DLD1 (cell line): ENCODE measurements around the gene KRT82.

Source experiments
- in situ Hi-C: cut with HindIII; loops from 2 replicates; pipeline ENCODE4 v1.10.0; 2017; ENCODE audit warnings: low sequenced_read_pairs

The KRT82 gene

GRCh38 chr12:52390739-52391617, 15.2 kb downstream of the KRT82 start:
- in situ Hi-C loops: loop anchor here (25.0 kb wide), 1 partner anchor 471 kb away; no protein-coding TSS in a partner anchor

DNA sequence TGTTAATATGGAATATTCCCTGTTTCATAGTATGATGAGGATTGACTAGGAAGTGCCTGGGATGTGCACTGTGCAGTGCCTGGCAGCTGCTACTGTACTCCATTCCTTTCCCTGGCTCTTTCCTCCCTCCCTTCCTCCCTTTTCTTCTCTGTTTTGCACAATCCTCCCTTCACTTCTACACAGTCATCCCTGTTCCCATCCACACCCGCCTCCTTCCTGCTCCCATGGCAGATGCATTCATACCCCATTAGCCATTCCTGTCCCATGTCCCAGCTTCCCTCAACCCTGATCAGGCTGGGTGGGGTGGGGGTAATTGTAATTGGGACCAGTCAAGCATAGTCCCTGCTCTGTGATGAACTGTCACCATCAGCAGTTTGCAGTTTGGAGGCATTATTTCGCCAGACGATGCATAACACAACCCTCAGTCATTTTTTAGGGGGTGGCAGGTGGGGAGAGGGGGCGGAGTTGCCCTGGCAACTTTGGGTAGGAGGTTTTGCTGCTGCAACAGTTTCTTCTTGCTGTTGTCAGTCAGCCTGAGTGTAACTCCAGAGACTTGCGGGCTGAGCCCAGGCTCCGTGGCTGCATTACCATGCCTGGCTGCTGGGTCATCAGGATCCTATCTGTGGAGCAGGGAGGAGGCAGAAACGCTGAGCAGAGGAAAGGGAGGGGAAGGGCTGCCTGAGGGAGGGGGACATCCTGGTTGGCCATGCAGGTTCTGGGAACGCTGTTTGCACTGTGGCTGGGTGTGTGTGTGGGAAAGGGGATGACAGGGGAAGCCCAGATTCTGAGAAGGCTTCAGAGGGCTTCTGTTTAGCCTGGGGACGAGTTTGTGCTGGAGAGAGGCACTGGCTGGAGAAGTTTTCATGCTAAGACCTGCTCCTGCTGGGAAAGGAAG, 16.6 kb downstream of the KRT82 start:
- in situ Hi-C loops: loop anchor here (25.0 kb wide), 1 partner anchor 473 kb away; no protein-coding TSS in a partner anchor

DNA sequence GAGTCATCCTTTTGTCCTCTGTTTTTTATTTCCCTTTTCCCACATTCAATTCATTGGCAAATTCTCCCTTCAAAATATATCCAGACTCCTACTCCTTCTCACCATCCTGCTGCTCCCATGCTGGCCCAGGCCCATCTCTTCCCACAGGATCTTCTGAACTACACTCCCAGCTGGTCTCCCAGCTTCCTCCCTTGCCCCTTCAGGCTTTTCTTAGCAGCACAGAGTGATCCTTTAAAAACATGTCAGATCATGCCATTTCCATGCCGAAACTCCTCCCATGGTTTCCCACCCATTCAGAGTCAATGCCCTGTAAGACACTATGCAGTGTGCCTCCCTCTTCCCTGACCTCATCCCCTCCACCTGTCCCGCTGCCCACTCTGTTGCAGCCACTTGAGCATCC, 18.3 kb downstream of the KRT82 start:
- in situ Hi-C loops: loop anchor here (25.0 kb wide), 1 partner anchor 474 kb away; no protein-coding TSS in a partner anchor

GRCh38 chr12:52385226-52385702, 20.9 kb downstream of the KRT82 start, which contains the start of gene KRT84:
TSS of gene KRT84 (minus strand) at chr12:52385652. CDS start at chr12:52385585, 67 bp downstream.
- in situ Hi-C loops: loop anchor here (25.0 kb wide), 1 partner anchor 477 kb away; no protein-coding TSS in a partner anchor

DNA sequence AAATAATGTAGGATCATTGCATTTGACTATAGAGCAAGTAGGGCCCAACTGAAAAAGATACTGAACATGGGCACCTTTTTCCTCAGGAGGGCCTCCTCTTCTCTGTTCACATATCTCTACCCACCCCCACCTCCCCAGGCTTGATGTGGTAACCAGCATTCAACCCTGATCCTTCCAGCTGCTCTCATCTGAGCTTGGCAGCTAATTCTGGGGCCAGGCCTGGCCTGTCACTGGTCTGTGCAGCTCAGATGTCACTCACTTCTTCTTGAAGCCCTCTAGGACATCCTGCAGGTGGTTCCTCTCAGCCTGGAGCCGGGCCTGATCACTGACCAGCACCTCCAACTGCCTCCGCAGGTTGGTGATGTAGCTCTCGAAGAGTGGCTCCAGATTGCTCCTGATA, 22.8 kb downstream of the KRT82 start:
- in situ Hi-C loops: loop anchor here (25.0 kb wide), 1 partner anchor 479 kb away; no protein-coding TSS in a partner anchor

DNA sequence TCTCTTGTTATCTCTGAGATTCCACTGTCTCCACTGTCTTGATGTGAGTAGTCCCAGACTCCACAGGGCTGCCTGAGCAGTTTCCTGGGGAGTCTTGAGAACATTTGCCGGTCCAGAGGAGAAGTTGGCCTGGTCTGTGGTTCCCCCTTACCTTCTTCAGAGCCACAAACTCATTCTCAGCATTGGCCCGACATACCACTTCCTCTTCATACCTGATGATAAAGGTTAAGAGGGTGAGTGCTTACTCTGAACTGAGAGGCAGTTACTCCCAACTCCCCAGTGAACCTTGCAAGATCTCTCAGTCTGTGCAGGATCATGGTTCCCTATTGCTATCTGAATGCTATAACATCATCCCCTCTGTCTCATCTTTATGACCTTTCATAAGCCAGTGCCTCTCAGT, 23.3 kb downstream of the KRT82 start:
- in situ Hi-C loops: loop anchor here (25.0 kb wide), 1 partner anchor 479 kb away; no protein-coding TSS in a partner anchor

DNA sequence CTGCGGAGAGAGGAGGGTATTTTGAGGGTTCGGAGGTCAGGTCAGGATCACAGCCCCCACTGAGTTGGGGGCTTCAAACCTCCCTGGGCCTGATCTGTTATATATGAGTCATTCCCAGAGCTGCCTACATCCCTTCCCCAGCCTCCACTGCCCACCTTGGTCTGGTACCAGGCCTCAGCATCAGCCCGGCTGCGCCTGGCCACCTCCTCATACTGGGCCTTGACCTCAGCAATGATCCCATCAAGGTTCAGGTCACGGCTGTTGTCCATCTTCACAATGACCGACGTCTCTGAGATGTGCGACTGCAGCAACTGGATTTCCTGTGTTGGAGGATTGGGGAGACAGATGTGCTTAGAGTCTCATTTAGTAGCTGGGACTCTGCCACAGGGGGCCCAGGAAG, 24.9 kb downstream of the KRT82 start:
- in situ Hi-C loops: loop anchor here (25.0 kb wide), 1 partner anchor 481 kb away; no protein-coding TSS in a partner anchor

DNA sequence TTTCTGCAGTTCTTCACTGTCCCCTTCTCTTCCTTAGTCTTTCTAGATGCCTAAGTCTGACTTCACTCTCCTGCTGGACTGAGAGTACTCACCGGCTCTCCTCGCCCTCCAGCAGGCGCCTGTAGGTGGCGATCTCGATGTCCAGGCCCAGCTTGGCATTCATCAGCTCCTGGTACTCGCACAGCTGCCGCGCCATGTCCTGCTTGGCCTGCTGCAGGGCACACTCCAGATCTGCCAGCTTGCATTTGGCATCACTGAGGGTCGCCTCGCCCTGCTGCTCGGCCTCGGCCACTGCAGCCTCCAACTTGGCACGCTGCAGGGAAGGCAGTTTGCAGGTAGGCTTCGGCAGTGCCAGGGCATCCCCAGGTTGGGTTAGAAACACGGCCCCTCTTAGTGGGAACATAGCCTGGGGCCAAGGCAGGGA, 25.9 kb downstream of the KRT82 start:
- in situ Hi-C loops: loop anchor here (25.0 kb wide), 1 partner anchor 482 kb away; no protein-coding TSS in a partner anchor

DNA sequence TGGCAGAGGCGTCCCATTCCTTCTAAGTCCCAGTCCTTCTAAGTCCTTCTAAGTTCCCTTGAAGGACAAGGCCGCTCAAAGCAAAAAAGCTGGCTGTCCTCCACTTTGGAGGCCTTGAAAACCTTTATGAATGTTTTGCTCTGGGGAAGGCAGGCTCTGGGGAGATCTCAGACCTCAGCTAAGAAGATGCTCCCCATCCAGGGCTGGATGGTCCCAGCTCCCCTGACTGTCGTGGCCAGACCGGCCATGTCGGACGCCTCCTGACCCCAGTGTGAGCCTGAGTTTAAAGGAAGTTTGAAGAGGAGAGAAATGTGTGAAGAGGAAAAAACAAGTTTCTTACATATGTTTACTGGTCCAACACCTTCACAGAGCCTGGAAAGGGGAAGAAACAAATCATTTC, 26.6 kb downstream of the KRT82 start:
- in situ Hi-C loops: loop anchor here (10.0 to 25.0 kb wide), 2 partner anchors 483 to 605 kb away; no protein-coding TSS in a partner anchor

- in situ Hi-C loops: loop anchor here (10.0 to 25.0 kb wide), 2 partner anchors 484 to 607 kb away; no protein-coding TSS in a partner anchor
Measured at GRCh38 chr12:52378091-52378490, 28.0 kb downstream of the KRT82 start.

DNA sequence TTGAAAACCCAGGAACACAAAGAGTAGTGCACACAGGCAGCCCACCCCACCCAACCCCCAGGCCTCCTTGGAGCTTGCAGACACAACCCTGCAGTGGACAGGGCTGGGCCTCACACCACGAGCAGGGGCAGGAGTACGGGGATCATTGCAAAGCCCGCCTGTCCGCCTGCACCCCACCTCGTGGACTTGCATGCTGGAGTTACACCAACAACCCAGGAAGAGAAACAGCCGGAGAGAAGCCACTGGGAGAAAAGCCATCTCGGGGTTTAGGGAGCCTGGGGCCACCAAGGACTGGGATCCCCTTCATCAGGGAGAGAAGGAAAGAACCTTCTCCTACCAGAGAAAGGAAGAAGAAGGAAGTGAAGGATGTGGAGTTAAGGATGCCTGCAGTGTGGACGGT, 28.9 kb downstream of the KRT82 start:
- in situ Hi-C loops: loop anchor here (10.0 to 25.0 kb wide), 2 partner anchors 485 to 608 kb away; no protein-coding TSS in a partner anchor

GRCh38 chr12:52372216-52373154, 33.6 kb downstream of the KRT82 start:
- in situ Hi-C loops: loop anchor here (10.0 kb wide), 1 partner anchor 612 kb away; no protein-coding TSS in a partner anchor

GRCh38 chr12:52371716-52372115, 34.4 kb downstream of the KRT82 start:
- in situ Hi-C loops: loop anchor here (10.0 kb wide), 1 partner anchor 613 kb away; no protein-coding TSS in a partner anchor

GRCh38 chr12:52370926-52371608, 35.1 kb downstream of the KRT82 start:
- in situ Hi-C loops: loop anchor here (10.0 kb wide), 1 partner anchor 614 kb away; no protein-coding TSS in a partner anchor

GRCh38 chr12:52369809-52370208, 36.3 kb downstream of the KRT82 start:
- in situ Hi-C loops: loop anchor here (5.0 to 10.0 kb wide), 2 partner anchors 32 to 615 kb away; no protein-coding TSS in a partner anchor

DNA sequence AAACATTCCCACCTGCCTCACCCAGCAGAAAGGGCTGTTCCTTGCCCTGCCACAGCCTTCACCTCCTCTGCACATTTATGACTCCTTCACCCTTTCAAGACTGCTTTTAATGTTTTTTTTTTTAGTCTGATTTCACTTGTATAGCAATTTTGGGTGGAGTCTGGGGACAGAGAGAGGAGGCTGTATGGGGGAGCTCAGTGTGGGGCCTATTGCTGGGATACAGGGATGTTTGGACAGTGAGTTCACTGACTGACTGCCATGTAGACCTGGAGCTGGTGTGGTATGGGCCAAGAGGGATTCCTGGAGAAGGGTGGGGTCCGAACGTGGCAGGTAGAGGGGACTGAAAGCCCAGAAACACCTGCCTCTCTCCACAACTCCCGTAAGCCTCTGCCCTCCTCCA, 36.9 kb downstream of the KRT82 start:
- in situ Hi-C loops: loop anchor here (5.0 kb wide), 1 partner anchor 33 kb away; no protein-coding TSS in a partner anchor

GRCh38 chr12:52368508-52368907, 37.6 kb downstream of the KRT82 start:
- in situ Hi-C loops: loop anchor here (5.0 kb wide), 1 partner anchor 34 kb away; no protein-coding TSS in a partner anchor

GRCh38 chr12:52367876-52368275, 38.3 kb downstream of the KRT82 start:
- in situ Hi-C loops: loop anchor here (5.0 kb wide), 1 partner anchor 34 kb away; no protein-coding TSS in a partner anchor
